GM23248 (cell line): ENCODE results near the gene LAMA5. TPM values are rescaled to one million over a fixed set of nuclear protein-coding genes. Genes with fewer than 3 reads are reported as not detected.

Source experiments
- DNase-seq: peaks from one replicate; pipeline ENCODE4 v3.0.0-alpha.2; 2015
- H2AFZ ChIP-seq: fragments of 200-600 bp; sonication (generic); 2 replicates; pipeline ENCODE4 v1.6.1; 2016; ENCODE audit warnings: antibody characterized with exemption
- H3F3A ChIP-seq: fragments of 200-600 bp; sonication (generic); 2 replicates; pipeline ENCODE4 v1.6.1; 2016; ENCODE audit warnings: mild to moderate bottlenecking, antibody characterized with exemption, mixed run types; ENCODE audit not compliant: insufficient read depth
- H3K27ac ChIP-seq: fragments of 200-600 bp; sonication (generic); 2 replicates; pipeline ENCODE4 v1.5.1; 2016; ENCODE audit warnings: mild to moderate bottlenecking
- H3K27me3 ChIP-seq: fragments of 200-600 bp; sonication (generic); replicated peaks from 2 replicates; pipeline ENCODE4 v1.6.1; 2016; ENCODE audit warnings: mild to moderate bottlenecking; ENCODE audit not compliant: insufficient read depth
- H3K36me3 ChIP-seq: fragments of 200-600 bp; sonication (generic); 2 replicates; pipeline ENCODE4 v1.6.1; 2016; ENCODE audit warnings: low read depth, mild to moderate bottlenecking
- H3K4me1 ChIP-seq: fragments of 200-600 bp; sonication (generic); 2 replicates; pipeline ENCODE4 v1.6.1; 2016; ENCODE audit warnings: mild to moderate bottlenecking; ENCODE audit not compliant: insufficient read depth
- H3K4me2 ChIP-seq: fragments of 200-600 bp; sonication (generic); one replicate; pipeline ENCODE4 v1.6.1; 2016; ENCODE audit warnings: mild to moderate bottlenecking; ENCODE audit not compliant: unreplicated experiment
- H3K4me3 ChIP-seq: fragments of 200-600 bp; sonication (generic); 2 replicates; pipeline ENCODE4 v1.5.1; 2016; ENCODE audit warnings: mild to moderate bottlenecking
- H3K79me2 ChIP-seq: fragments of 200-600 bp; sonication (generic); 2 replicates; pipeline ENCODE4 v1.6.1; 2016; ENCODE audit warnings: mild to moderate bottlenecking; ENCODE audit not compliant: insufficient read depth
- H3K9ac ChIP-seq: fragments of 200-600 bp; sonication (generic); 2 replicates; pipeline ENCODE4 v1.6.1; 2016; ENCODE audit warnings: mild to moderate bottlenecking
- H3K9me2 ChIP-seq: fragments of 200-600 bp; sonication (generic); 2 replicates; pipeline ENCODE4 v1.6.1; 2016; ENCODE audit warnings: mixed run types, mild to moderate bottlenecking, moderate library complexity; ENCODE audit not compliant: insufficient read depth
- H3K9me3 ChIP-seq: fragments of 200-600 bp; sonication (generic); one replicate; pipeline ENCODE4 v1.6.1; 2017; ENCODE audit warnings: low read depth
- H4K20me1 ChIP-seq: fragments of 200-600 bp; sonication (generic); 2 replicates; pipeline ENCODE4 v1.6.0; 2016; ENCODE audit not compliant: insufficient read depth
- EZH2 ChIP-seq: fragments of 200-600 bp; sonication (generic); IDR thresholded peaks from 2 replicates; pipeline ENCODE4 v1.6.1; 2018; ENCODE audit warnings: antibody characterized with exemption, mild to moderate bottlenecking; ENCODE audit not compliant: insufficient read depth, poor library complexity, severe bottlenecking
- EZH2phosphoT487 ChIP-seq: fragments of 200-600 bp; sonication (generic); IDR thresholded peaks from 2 replicates; pipeline ENCODE4 v1.6.1; 2018; ENCODE audit warnings: antibody characterized with exemption, moderate library complexity, mild to moderate bottlenecking, low read depth; ENCODE audit not compliant: insufficient read depth
- WGBS, 2 experiments: methylation state at CpG; one replicate each; pipeline ENCODE4 v1.1.6; 2015 to 2017; ENCODE audit warnings: low lambda C conversion rate in 2 of 2, low coverage in 1 of 2; ENCODE audit errors: missing lambda C conversion rate in 2 of 2; 5-methylcytosine and 5-hydroxymethylcytosine counted together
- in situ Hi-C: fragments of 300-500 bp; cut with MboI; formaldehyde crosslinking; loops from 2 replicates; pipeline ENCODE4 v1.15.0; 2020
- polyA plus RNA-seq: library from polyadenylated mRNA; unstranded; fragments of >200 nt; fragmentation: Nextera tagmentation; extraction: Ambion mirVana; gene quantifications from 2 replicates; pipeline ENCODE4 v1.2.1, GENCODE V29; 2016
- total RNA-seq: library from RNA; depleted of rRNA; stranded (reverse); fragments of >200 nt; shearing (Covaris generic); gene quantifications from 2 replicates; pipeline ENCODE4 v1.2.3, GENCODE V29; 2014

The LAMA5 gene
- total and polyA plus RNA-seq, 2 experiments from 2014 or later = 4.5 to 6.0 TPM

DNA sequence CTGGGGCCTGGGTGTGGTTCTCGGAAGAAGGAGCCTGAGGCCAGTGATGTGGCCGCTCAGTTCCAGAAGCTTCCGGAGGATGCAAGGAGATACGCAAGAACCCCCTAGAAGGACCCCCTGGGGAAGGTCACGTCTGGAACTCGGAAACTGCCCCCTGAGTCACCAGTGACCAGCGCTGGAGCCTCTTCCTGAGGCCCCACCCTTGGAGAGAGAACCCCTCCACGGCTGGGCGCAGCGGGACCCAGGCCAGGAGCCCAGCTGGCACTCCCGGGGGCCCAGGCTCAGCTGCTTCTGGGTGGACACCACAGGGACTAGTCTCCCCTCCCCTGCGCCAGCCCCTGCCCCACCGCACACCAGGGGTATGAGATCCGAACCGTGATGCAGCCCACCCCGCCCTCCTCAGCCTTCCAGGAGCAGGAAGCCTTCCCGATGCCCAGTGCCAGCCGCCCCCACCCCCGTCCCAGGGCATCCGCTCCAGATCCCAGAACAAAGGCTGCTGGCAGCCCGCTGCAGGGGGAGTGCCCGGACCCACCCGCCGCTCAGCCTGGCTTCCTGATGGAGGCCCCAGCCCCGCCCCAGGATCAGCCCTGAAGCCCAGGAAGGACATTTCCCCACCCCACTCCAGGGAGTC lies 7.5 kb downstream of the LAMA5 start:
- no peaks in the 10 kb centered on the region for H3K9me3 ChIP-seq
- 38 to 40% methylated on average over 3 to 20 of the region's 25 CpGs for WGBS, 2 experiments
- no peak overlapping the region for H3K4me3 ChIP-seq
- H3K4me1 ChIP-seq = peaks cover 33% of the 10 kb centered on the region
- H3K36me3 ChIP-seq = no peaks in the 10 kb centered on the region
- no peaks in the 10 kb centered on the region for H3K79me2 ChIP-seq
- no peak overlapping the region for H3K9ac ChIP-seq
- in situ Hi-C loops = no loop called here
- H4K20me1 ChIP-seq = no peaks in the 10 kb centered on the region
- no peaks in the 10 kb centered on the region for H3K9me2 ChIP-seq
- H3K27ac ChIP-seq = no peak overlapping the region
- TF ChIP-seq EZH2phosphoT487 (no peak), EZH2 (no peak)
- no peaks in the 10 kb centered on the region for H3F3A ChIP-seq
- DNase-seq = peak; percentile 65
- H3K27me3 ChIP-seq = no peaks in the 10 kb centered on the region
- no peak overlapping the region for H2AFZ ChIP-seq
- no peak overlapping the region for H3K4me2 ChIP-seq

DNA sequence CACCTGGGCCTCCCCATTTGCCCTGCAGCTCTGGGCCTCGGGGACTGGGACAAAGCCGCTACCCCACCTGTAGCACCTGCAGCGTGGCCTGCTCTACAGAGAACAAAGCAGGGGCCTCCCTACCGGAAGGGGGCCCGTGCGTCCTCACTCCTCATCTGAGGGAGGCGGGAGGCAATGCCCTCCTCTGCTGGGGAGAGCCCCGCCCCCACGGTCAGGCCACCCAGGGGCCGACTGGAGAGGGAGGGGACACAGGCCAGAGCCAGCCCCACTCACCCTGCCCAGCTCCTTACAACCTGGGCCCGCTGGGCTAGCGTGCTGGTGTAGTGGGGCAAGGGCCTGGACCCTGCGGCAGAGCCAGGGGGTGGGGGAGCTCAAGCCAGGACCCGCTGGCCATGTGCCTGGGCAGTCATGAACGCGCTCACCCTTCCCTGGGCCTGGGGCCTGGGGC lies 8.0 kb downstream of the LAMA5 start:
- TF ChIP-seq EZH2 (no peak), EZH2phosphoT487 (no peak)
- no peaks in the 10 kb centered on the region for H3K79me2 ChIP-seq

DNA sequence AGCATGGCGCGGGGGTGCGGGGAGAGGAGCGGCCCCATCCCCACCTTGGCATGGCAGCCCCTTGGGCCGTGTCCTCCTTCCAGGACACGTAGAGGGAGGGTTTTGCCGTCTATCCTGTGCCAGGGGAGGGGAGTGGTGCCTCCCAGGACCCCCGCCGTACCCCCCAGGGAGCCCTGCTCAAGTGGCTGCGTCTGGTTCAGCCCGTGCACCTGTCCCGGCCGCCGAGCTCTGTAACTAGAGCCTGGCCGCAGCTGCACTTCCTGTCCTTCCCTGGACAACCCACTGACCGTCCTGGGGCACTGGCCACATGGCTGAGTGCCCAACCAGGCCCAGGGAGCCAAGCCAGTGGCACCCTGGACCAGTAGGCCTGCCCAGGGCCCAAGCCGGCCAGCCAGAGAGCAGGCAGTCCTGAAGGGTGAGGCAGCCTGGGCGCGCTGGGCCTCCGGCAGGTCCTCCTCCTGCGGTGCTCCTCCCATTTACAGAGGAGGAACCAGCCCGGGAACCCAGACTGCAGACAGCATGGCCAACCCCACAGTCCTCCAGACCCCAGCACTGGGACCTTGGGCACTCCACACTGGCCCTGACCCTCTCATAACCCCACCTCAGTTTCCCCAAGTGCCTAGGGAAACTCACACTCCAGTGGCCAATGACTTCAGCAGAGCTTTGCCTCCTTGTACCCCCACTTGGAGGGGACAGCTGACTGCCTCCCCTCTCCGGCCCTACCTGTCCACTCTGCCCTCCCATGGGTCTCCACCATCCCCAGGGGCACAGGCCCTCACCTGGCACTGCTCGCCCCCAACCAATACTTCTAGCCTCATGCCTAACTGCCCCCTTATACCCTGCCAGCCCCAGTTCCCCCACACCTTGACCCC lies 8.7 kb downstream of the LAMA5 start:
- H3F3A ChIP-seq = no peaks in the 10 kb centered on the region
- H3K4me3 ChIP-seq = no peak overlapping the region
- WGBS, 2 experiments = 79% methylated on average over 18 to 23 of the region's 24 CpGs
- no peaks in the 10 kb centered on the region for H3K9me3 ChIP-seq
- H3K4me2 ChIP-seq = no peak overlapping the region
- DNase-seq = no peak
- H4K20me1 ChIP-seq = no peaks in the 10 kb centered on the region
- H3K4me1 ChIP-seq = peaks cover 33% of the 10 kb centered on the region
- no peaks in the 10 kb centered on the region for H3K79me2 ChIP-seq
- no peaks in the 10 kb centered on the region for H3K27me3 ChIP-seq
- in situ Hi-C loops = no loop called here
- no peaks in the 10 kb centered on the region for H3K9me2 ChIP-seq
- H3K36me3 ChIP-seq = no peaks in the 10 kb centered on the region
- no peak overlapping the region for H2AFZ ChIP-seq
- no peak overlapping the region for H3K27ac ChIP-seq
- TF ChIP-seq EZH2 (no peak), EZH2phosphoT487 (no peak)
- no peak overlapping the region for H3K9ac ChIP-seq

More for the DNA sequence above, 8.0 kb downstream of the LAMA5 start:
- no peaks in the 10 kb centered on the region for H3K9me2 ChIP-seq
- H3F3A ChIP-seq = no peaks in the 10 kb centered on the region
- no peak overlapping the region for H3K9ac ChIP-seq
- no peaks in the 10 kb centered on the region for H3K27me3 ChIP-seq
- in situ Hi-C loops = no loop called here
- no peaks in the 10 kb centered on the region for H4K20me1 ChIP-seq
- H3K27ac ChIP-seq = no peak overlapping the region
- WGBS, 2 experiments = 60 to 61% methylated on average over 15 of the region's 16 CpGs
- H3K36me3 ChIP-seq = no peaks in the 10 kb centered on the region
- no peak overlapping the region for H2AFZ ChIP-seq
- H3K9me3 ChIP-seq = no peaks in the 10 kb centered on the region
- H3K4me1 ChIP-seq = peaks cover 33% of the 10 kb centered on the region
- no peak overlapping the region for H3K4me3 ChIP-seq
- H3K4me2 ChIP-seq = no peak overlapping the region
- DNase-seq = no peak

DNA sequence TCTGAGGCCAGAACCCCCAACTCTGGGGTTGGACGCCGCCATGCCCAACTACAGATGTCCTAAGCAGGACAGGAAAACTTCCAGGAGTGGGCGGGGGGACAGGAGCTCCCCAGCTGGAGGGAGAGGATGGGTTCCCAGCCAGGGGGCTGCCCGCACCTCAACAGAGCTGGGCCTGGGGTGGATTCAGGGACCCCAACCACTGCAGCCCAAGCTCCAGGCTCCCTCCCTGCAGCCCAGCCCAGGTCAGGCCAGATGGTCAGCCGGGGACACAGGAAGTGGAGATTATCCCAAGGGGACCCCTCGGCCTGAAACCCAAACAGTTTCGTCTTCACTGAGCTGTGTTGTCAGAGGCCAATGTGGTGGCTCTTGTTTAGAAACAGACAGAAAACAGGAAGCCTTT lies 9.4 kb downstream of the LAMA5 start:
- Histone ChIP-seq H3F3A (no peaks in the 10 kb centered on the region), H3K9me2 (no peaks in the 10 kb centered on the region), H3K9me3 (no peaks in the 10 kb centered on the region), H3K4me1 (peaks cover 33% of the 10 kb centered on the region), H3K9ac (no peak overlapping the region), H3K4me3 (no peak overlapping the region), H3K27me3 (no peaks in the 10 kb centered on the region), H3K27ac (no peak overlapping the region), H2AFZ (no peak overlapping the region), H4K20me1 (no peaks in the 10 kb centered on the region), H3K36me3 (no peaks in the 10 kb centered on the region), H3K79me2 (no peaks in the 10 kb centered on the region), H3K4me2 (no peak overlapping the region)
- no peak for DNase-seq
- in situ Hi-C loops = no loop called here
- TF ChIP-seq EZH2 = no peak
- TF ChIP-seq EZH2phosphoT487 = no peak
- 28 to 30% methylated on average over 7 of the region's 7 CpGs for WGBS, 2 experiments
